Activated CD4-positive, alpha-beta T cell treated with anti-CD3 and anti-CD28 coated beads, Interleukin-2, Interleukin-6, amounts not matched to agents 100 ng/mL and 50 ng/mL, durations not matched to agents 16 hours and 8 hours (primary cell): Measurements from ENCODE around the gene KCNQ2.

Source experiments
- DNase-seq: peaks from one replicate; pipeline ENCODE4 v3.0.0-alpha.2; 2020

KCNQ2 gene

GRCh38 chr20:63413963-63414684 is 58.3 kb downstream of the KCNQ2 start:
- no peak for DNase-seq

GRCh38 chr20:63413323-63413722 is 59.1 kb downstream of the KCNQ2 start:
- no peak for DNase-seq

- no peak for DNase-seq
Observed at GRCh38 chr20:63412889-63413288, 59.6 kb downstream of the KCNQ2 start.

- DNase-seq: no peak
Observed at GRCh38 chr20:63411898-63412631, 60.4 kb downstream of the KCNQ2 start.

- DNase-seq: no peak
Observed at GRCh38 chr20:63411151-63411897, 61.1 kb downstream of the KCNQ2 start.

GRCh38 chr20:63409834-63410435 is 62.5 kb downstream of the KCNQ2 start:
- no peak for DNase-seq

- no peak for DNase-seq
Observed at GRCh38 chr20:63409066-63409833, 63.2 kb downstream of the KCNQ2 start.

- no peak for DNase-seq
Observed at GRCh38 chr20:63408684-63409046, 63.8 kb downstream of the KCNQ2 start.

- DNase-seq: no peak
Observed at GRCh38 chr20:63407928-63408683, 64.3 kb downstream of the KCNQ2 start.

GRCh38 chr20:63406617-63407245 is 65.7 kb downstream of the KCNQ2 start:
- DNase-seq: no peak

GRCh38 chr20:63406011-63406410 is 66.4 kb downstream of the KCNQ2 start:
- no peak for DNase-seq

- DNase-seq: no peak
Observed at GRCh38 chr20:63405102-63405730, 67.2 kb downstream of the KCNQ2 start.

- no peak for DNase-seq
Observed at GRCh38 chr20:63404129-63405085, 68.0 kb downstream of the KCNQ2 start.

DNA sequence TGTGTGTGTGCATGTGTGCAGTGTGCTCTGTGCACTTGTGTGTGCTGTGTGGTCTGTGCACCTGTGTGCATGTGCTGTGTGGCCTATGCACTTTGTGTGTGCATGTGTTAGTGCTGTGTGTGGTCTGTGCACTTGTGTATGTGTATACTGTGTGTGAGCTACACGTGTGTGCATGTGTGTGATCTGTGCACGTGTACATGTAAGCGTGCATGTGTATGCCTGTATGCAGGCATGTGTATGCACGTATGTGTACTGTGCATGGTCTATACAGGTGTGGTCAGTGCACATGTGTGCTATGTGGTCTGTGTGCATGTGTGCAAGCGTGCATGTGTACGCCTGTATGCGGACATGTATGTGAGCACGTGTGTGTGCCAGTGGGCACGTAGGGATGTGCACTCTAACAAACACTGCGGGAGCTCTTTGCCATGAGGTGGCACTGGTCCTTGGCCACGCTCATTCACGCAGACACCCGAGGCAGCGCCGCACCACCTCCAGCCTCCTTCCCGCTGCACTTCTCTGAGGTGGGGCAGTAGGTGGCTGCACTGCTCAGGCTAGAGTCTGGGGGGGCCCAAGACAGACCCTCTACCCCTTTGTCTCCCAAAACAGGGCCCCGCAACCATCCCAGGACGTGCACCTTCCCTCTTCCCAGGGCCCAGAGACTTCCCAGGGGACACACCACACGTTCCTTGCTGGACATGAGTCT is 68.9 kb downstream of the KCNQ2 start:
- no peak for DNase-seq

GRCh38 chr20:63402860-63403220 is 69.6 kb downstream of the KCNQ2 start:
- DNase-seq: no peak

DNA sequence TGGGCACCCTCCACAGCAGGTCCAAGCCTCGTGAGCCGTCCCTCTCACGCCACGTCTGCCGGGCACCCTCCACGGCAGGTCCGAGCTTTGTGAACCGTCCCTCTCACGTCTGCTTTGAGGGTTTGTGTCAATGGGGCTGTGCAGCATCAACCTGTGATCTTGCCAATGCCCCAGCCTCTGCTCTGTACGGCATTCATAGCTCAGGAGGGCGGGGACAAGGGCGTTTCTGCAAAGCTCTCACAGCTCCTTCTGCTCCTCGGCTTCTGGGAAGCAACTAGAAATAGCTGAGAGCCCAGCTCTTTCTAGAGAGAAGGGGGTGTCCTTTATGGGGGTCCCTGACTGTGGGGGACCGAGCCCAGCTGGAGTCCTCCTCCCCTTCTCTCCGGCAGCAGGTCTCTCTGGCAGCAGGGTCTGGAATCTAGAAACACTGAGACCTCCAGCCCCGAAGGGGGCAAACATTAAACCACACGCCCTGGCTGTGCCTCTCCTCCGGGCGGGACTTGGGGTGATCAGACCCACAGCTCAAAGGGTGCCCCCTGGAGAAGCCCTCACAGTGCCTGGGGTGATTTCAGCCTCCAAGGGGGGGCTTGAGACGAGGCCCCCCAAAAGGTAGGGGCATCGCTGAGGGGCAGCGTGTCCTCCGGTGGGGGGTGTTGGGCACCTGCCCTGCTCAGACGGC is 70.1 kb downstream of the KCNQ2 start:
- no peak for DNase-seq

DNA sequence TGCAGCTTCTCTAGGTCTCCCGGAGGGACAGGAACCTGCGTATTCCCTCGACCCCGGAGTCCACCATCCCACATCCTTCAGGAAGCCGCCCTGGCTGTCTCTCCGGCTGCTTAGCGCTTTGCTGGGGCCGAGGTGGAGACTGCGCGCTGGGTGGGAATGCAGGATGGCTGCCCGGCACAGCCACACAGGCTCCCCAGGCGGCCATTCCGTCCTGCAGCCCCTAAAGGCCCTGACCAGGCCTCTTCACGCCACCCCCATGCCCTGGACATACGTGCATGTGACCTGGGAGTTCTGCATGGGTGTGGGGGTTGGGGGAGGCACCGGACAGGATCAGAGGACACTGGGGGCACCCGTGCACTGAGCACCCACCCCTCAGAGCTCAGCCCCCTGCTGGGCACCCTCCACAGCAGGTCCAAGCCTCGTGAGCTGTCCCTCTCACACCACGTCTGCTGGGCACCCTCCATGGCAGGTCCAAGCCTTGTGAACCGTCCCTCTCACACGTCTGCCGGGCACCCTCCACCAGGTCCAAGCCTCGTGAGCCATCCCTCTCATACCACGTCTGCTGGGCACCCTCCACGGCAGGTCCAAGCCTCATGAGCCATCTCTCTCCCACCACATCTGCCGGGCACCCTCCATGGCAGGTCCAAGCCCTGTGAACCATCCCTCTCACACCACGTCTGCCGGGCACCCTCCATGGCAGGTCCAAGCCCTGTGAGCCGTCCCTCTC is 70.9 kb downstream of the KCNQ2 start:
- no peak for DNase-seq
